ENCODE data around the gene RAB40B. TPM values are rescaled to one million over a fixed set of nuclear protein-coding genes. Genes with fewer than 3 reads are reported as not detected.
A peak's percentile ranks its signal among the peaks of the same experiment; 100 is the strongest.

RAB40B gene
- total and polyA plus RNA-seq, 2 of the 13 experiments (the other 11 are each of a cell fraction or from before 2014, with no cell fraction given): 6.2 to 6.5 TPM

- TF ChIP-seq, protein P1, sequence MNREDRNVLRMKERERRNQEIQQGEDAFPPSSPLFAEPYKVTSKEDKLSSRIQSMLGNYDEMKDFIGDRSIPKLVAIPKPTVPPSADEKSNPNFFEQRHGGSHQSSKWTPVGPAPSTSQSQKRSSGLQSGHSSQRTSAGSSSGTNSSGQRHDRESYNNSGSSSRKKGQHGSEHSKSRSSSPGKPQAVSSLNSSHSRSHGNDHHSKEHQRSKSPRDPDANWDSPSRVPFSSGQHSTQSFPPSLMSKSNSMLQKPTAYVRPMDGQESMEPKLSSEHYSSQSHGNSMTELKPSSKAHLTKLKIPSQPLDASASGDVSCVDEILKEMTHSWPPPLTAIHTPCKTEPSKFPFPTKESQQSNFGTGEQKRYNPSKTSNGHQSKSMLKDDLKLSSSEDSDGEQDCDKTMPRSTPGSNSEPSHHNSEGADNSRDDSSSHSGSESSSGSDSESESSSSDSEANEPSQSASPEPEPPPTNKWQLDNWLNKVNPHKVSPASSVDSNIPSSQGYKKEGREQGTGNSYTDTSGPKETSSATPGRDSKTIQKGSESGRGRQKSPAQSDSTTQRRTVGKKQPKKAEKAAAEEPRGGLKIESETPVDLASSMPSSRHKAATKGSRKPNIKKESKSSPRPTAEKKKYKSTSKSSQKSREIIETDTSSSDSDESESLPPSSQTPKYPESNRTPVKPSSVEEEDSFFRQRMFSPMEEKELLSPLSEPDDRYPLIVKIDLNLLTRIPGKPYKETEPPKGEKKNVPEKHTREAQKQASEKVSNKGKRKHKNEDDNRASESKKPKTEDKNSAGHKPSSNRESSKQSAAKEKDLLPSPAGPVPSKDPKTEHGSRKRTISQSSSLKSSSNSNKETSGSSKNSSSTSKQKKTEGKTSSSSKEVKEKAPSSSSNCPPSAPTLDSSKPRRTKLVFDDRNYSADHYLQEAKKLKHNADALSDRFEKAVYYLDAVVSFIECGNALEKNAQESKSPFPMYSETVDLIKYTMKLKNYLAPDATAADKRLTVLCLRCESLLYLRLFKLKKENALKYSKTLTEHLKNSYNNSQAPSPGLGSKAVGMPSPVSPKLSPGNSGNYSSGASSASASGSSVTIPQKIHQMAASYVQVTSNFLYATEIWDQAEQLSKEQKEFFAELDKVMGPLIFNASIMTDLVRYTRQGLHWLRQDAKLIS (CRISPR knock-in tag; IDR thresholded peaks at IDR 0.05): no peak
- TF ChIP-seq ZNF792 (CRISPR knock-in tag; IDR thresholded peaks at IDR 0.05): no peak; the same call in 1 of the 2 replicates
- TF ChIP-seq ZFP90 (CRISPR knock-in tag; IDR thresholded peaks at IDR 0.05; ENCODE audit: borderline replicate concordance): no peak; the same call in 1 of the 2 replicates
- no peak for TF ChIP-seq TCF7 (IDR thresholded peaks at IDR 0.05; ENCODE audit: low read depth)
- no peak for TF ChIP-seq ZNF674 (CRISPR knock-in tag; IDR thresholded peaks at IDR 0.05; ENCODE audit: low read depth)
- 0 out of 2 replicates have a peak, but pooled peaks have one; percentile 33 for TF ChIP-seq ZNF205 (CRISPR knock-in tag; IDR thresholded peaks at IDR 0.05)
- 0 out of 2 replicates have a peak, but pooled peaks have one; percentile 24 for TF ChIP-seq REXO4 (CRISPR knock-in tag; IDR thresholded peaks at IDR 0.05; ENCODE audit: borderline replicate concordance)
- TF ChIP-seq FUBP1 (CRISPR knock-in tag; IDR thresholded peaks at IDR 0.05; ENCODE audit: borderline replicate concordance): no peak
- no peak for TF ChIP-seq ZNF781 (CRISPR knock-in tag; IDR thresholded peaks at IDR 0.05; ENCODE audit: borderline replicate concordance, not compliant biosample characterization)
- TF ChIP-seq ASH2L (IDR thresholded peaks at IDR 0.05; ENCODE audit: insufficient read length, low read depth, low read length): peak; percentile 56
- TF ChIP-seq PHF8 (CRISPR knock-in tag; IDR thresholded peaks at IDR 0.05): peak; percentile 82
- TF ChIP-seq YEATS2 (CRISPR knock-in tag; IDR thresholded peaks at IDR 0.05; ENCODE audit: borderline replicate concordance): no peak
- peak; percentile 48; the same call in 1 of the 2 replicates for TF ChIP-seq ZNF776 (CRISPR knock-in tag; IDR thresholded peaks at IDR 0.05)
- TF ChIP-seq ZSCAN20 (CRISPR knock-in tag; IDR thresholded peaks at IDR 0.05; ENCODE audit: borderline replicate concordance): 0 out of 2 replicates have a peak, but pooled peaks have one; percentile 12
- TF ChIP-seq HMGA1 (CRISPR knock-in tag; conservative IDR thresholded peaks at IDR 0.05): no peak
- TF ChIP-seq, protein P2, sequence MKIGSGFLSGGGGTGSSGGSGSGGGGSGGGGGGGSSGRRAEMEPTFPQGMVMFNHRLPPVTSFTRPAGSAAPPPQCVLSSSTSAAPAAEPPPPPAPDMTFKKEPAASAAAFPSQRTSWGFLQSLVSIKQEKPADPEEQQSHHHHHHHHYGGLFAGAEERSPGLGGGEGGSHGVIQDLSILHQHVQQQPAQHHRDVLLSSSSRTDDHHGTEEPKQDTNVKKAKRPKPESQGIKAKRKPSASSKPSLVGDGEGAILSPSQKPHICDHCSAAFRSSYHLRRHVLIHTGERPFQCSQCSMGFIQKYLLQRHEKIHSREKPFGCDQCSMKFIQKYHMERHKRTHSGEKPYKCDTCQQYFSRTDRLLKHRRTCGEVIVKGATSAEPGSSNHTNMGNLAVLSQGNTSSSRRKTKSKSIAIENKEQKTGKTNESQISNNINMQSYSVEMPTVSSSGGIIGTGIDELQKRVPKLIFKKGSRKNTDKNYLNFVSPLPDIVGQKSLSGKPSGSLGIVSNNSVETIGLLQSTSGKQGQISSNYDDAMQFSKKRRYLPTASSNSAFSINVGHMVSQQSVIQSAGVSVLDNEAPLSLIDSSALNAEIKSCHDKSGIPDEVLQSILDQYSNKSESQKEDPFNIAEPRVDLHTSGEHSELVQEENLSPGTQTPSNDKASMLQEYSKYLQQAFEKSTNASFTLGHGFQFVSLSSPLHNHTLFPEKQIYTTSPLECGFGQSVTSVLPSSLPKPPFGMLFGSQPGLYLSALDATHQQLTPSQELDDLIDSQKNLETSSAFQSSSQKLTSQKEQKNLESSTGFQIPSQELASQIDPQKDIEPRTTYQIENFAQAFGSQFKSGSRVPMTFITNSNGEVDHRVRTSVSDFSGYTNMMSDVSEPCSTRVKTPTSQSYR (CRISPR knock-in tag; IDR thresholded peaks at IDR 0.05; ENCODE audit: borderline replicate concordance): no peak
- no peak for TF ChIP-seq KDM4B (CRISPR knock-in tag; IDR thresholded peaks at IDR 0.05)
- TF ChIP-seq, protein P3, sequence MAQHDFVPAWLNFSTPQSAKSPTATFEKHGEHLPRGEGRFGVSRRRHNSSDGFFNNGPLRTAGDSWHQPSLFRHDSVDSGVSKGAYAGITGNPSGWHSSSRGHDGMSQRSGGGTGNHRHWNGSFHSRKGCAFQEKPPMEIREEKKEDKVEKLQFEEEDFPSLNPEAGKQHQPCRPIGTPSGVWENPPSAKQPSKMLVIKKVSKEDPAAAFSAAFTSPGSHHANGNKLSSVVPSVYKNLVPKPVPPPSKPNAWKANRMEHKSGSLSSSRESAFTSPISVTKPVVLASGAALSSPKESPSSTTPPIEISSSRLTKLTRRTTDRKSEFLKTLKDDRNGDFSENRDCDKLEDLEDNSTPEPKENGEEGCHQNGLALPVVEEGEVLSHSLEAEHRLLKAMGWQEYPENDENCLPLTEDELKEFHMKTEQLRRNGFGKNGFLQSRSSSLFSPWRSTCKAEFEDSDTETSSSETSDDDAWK (CRISPR knock-in tag; IDR thresholded peaks at IDR 0.05): no peak
- TF ChIP-seq SMAD9 (CRISPR knock-in tag; IDR thresholded peaks at IDR 0.05): no peak
These were observed 36.7 kb upstream of the RAB40B start, which contains the start of gene FN3K (continued) for GRCh38 chr17:82734987-82735866.
